Natural killer cell (primary cell): ENCODE data around the gene NECAB2. TPM values are rescaled to one million over a fixed set of nuclear protein-coding genes. Genes with fewer than 3 reads are reported as not detected.

Source experiments
- ATAC-seq, 3 donors: fragments of 150-1000 bp in 2 of 3; fragments of 200-7000 bp in 1 of 3; cut with Tn5 transposase; 1 replicate in 1 of 3; 2 replicates in 2 of 3; pipeline ENCODE4 v1.10.0; 2021; ENCODE audit warnings: mild to moderate bottlenecking in 2 of 3, moderate library complexity in 2 of 3
- DNase-seq, 2 donors: peaks; one replicate each; pipeline versions ENCODE4 v3.0.0 to v3.0.0-alpha.2; 2013 to 2021; ENCODE audit warnings: mixed read lengths in 1 of 2
- H3K27ac ChIP-seq: one replicate; pipeline ENCODE4 v1.5.1; 2013; ENCODE audit warnings: mild to moderate bottlenecking, low read length
- H3K27me3 ChIP-seq: one replicate; pipeline ENCODE4 v1.6.1; 2013; ENCODE audit warnings: low read length; ENCODE audit not compliant: control insufficient read depth, insufficient read depth
- H3K36me3 ChIP-seq: one replicate; pipeline ENCODE4 v1.6.1; 2013; ENCODE audit warnings: low read length; ENCODE audit not compliant: control insufficient read depth, insufficient read depth
- H3K4me1 ChIP-seq: one replicate; pipeline ENCODE4 v1.6.1; 2013; ENCODE audit warnings: low read length; ENCODE audit not compliant: control insufficient read depth, insufficient read depth
- H3K4me3 ChIP-seq: one replicate; pipeline ENCODE4 v1.5.1; 2013; ENCODE audit warnings: low read length
- H3K9me3 ChIP-seq: one replicate; pipeline ENCODE4 v1.6.1; 2013; ENCODE audit warnings: low read length; ENCODE audit not compliant: control insufficient read depth, insufficient read depth
- H3K27ac Mint-ChIP-seq, 2 donors: one replicate each; pipeline ENCODE4 v1.8.0; 2022; ENCODE audit warnings: mild to moderate bottlenecking in 2 of 2, mixed read lengths in 2 of 2, moderate library complexity in 1 of 2
- H3K27me3 Mint-ChIP-seq, 2 donors: one replicate each; pipeline ENCODE4 v1.8.0; 2022; ENCODE audit warnings: low read depth in 2 of 2, mixed read lengths in 2 of 2
- H3K36me3 Mint-ChIP-seq: one replicate; pipeline ENCODE4 v1.8.0; 2022; ENCODE audit warnings: mixed read lengths
- H3K4me1 Mint-ChIP-seq, 2 donors: one replicate each; pipeline ENCODE4 v1.8.0; 2022; ENCODE audit warnings: mixed read lengths in 2 of 2
- H3K4me3 Mint-ChIP-seq: one replicate; pipeline ENCODE4 v1.8.0; 2022; ENCODE audit warnings: mild to moderate bottlenecking, moderate library complexity, mixed read lengths
- H3K9me3 Mint-ChIP-seq, 2 donors: one replicate each; pipeline ENCODE4 v1.8.0; 2022; ENCODE audit warnings: mixed read lengths in 2 of 2
- CTCF ChIP-seq: fragments of 200-600 bp; IDR thresholded peaks from one replicate; pipeline ENCODE4 v1.8.0; 2022; ENCODE audit warnings: antibody characterized with exemption
- WGBS: methylation state at CpG from one replicate; pipeline ENCODE4 v1.1.7; 2013; ENCODE audit warnings: missing lambda C conversion rate; ENCODE audit not compliant: insufficient coverage; 5-methylcytosine and 5-hydroxymethylcytosine counted together
- intact Hi-C: fragments of 100-400 bp; cut with micrococcal nuclease; formaldehyde crosslinking; loops from one replicate; pipeline ENCODE4 v1.14.2; 2022
- total RNA-seq, 4 donors: library from RNA; stranded (reverse); fragments of 120-200 nt in 1 of 4; gene quantifications; one replicate each; pipeline versions ENCODE4 v1.2.3 to v1.2.4, GENCODE V29; 2013 to 2022

The NECAB2 gene
- total RNA-seq, 3 donors from 2014 or later (not counting 1 experiment from before 2014, with no cell fraction given), result 0.75 TPM; not detected in 2

- 80% methylated on average over 22 of the region's 22 CpGs for WGBS
- no peak for TF ChIP-seq CTCF
- no peak for DNase-seq
- H3K9me3 Mint-ChIP-seq, result no peaks in the 10 kb centered on the region
- Histone ChIP-seq H3K27ac (no peak overlapping the region), H3K27me3 (peaks cover 5% of the 10 kb centered on the region), H3K9me3 (peaks cover 5% of the 10 kb centered on the region), H3K36me3 (no peaks in the 10 kb centered on the region), H3K4me3 (no peak overlapping the region), H3K4me1 (no peaks in the 10 kb centered on the region)
- H3K4me3 Mint-ChIP-seq, result no peak overlapping the region
- intact Hi-C loops, result no loop called here
- ATAC-seq, result no peak
- H3K36me3 Mint-ChIP-seq, result no peaks in the 10 kb centered on the region
- H3K27ac Mint-ChIP-seq, result no peak overlapping the region
- H3K4me1 Mint-ChIP-seq, result no peaks in the 10 kb centered on the region
- H3K27me3 Mint-ChIP-seq, result peaks cover 0 to 10% of the 10 kb centered on the region in 2 donors
Measured at GRCh38 chr16:83973581-83974385, 5.7 kb downstream of the NECAB2 start.

- WGBS, result 57% methylated on average over 7 of the region's 7 CpGs
- H3K9me3 Mint-ChIP-seq, result no peaks in the 10 kb centered on the region
- DNase-seq, result no peak
Measured at GRCh38 chr16:83974475-83974874, 6.4 kb downstream of the NECAB2 start.

GRCh38 chr16:83975590-83976260 is 7.7 kb downstream of the NECAB2 start:
- Mint-ChIP-seq H3K36me3 (no peaks in the 10 kb centered on the region), H3K27me3 (no peaks in the 10 kb centered on the region), H3K27ac (no peak overlapping the region), H3K4me1 (no peaks in the 10 kb centered on the region), H3K4me3 (no peak overlapping the region), H3K9me3 (no peaks in the 10 kb centered on the region)
- 81% methylated on average over 15 of the region's 15 CpGs for WGBS
- intact Hi-C loops, result no loop called here
- Histone ChIP-seq H3K9me3 (peaks cover 5% of the 10 kb centered on the region), H3K36me3 (no peaks in the 10 kb centered on the region), H3K27me3 (no peaks in the 10 kb centered on the region), H3K4me1 (no peaks in the 10 kb centered on the region), H3K27ac (no peak overlapping the region), H3K4me3 (no peak overlapping the region)
- DNase-seq (no peak), ATAC-seq (no peak)
- no peak for TF ChIP-seq CTCF

More at GRCh38 chr16:83974475-83974874, 6.4 kb downstream of the NECAB2 start:
- intact Hi-C loops, result no loop called here
- no peaks in the 10 kb centered on the region for H3K36me3 ChIP-seq
- TF ChIP-seq CTCF, result no peak
- H3K4me1 ChIP-seq, result no peaks in the 10 kb centered on the region
- Mint-ChIP-seq H3K36me3 (no peaks in the 10 kb centered on the region), H3K4me3 (no peak overlapping the region), H3K27ac (no peak overlapping the region), H3K4me1 (no peaks in the 10 kb centered on the region), H3K27me3 (peaks cover 0 to 6% of the 10 kb centered on the region in 2 donors)
- peaks cover 3% of the 10 kb centered on the region for H3K27me3 ChIP-seq
- no peak for ATAC-seq
- no peak overlapping the region for H3K27ac ChIP-seq
- H3K4me3 ChIP-seq, result no peak overlapping the region
- peaks cover 5% of the 10 kb centered on the region for H3K9me3 ChIP-seq
